ENCODE measurements around the gene APBB2. TPM values are rescaled to one million over a fixed set of nuclear protein-coding genes. Genes with fewer than 3 reads are reported as not detected.
"Not testable (repeated sequence)": the region's sequence is repeated elsewhere in the genome, so short reads cannot be mapped to it uniquely, and the experiment has no call there.

The APBB2 gene
- total RNA-seq, 2 experiments from 2014 or later: 1.5 to 1.7 TPM

DNA sequence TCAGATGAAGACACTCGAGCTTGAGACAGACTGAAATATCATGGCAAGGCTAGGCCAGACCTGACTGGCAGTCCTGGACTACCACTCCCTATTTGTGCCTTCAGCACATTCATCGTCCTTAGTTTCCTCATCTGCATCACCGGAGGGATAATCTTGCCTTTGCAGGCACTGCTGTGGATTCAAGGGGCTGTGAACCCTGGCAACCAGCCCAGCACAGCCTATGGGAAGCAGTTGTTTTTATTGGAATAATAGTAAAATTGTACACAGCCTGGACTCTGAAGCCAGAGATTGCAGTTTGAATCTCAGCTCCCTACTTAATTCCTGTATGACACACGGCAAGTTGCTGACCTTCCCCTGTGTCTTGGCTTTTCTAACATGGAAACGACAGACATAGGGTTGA, 303.6 kb downstream of the APBB2 start:
- Mint-ChIP-seq H3K4me1 (ENCODE audit: low read depth) (peaks cover 37% of the 10 kb centered on the region), H3K27ac (peak overlapping the region; percentile 13), H3K27me3 (peaks cover 3% of the 10 kb centered on the region), H3K36me3 (no peaks in the 10 kb centered on the region), H3K9me3 (peaks cover 5% of the 10 kb centered on the region), H3K4me3 (no peak overlapping the region)
- no peak for DNase-seq
- intact Hi-C loops (cut with micrococcal nuclease): no loop called here
- ChIA-PET POLR2A (interaction anchor here (1.4 kb wide), 1 partner anchor 14 kb away, joined by 4 read pairs; no protein-coding TSS in a partner anchor), CTCF (interaction anchor here (3.7 to 11.2 kb wide), 2 partner anchors 13 to 14 kb away, joined by 12 to 157 read pairs; no protein-coding TSS in a partner anchor)

DNA sequence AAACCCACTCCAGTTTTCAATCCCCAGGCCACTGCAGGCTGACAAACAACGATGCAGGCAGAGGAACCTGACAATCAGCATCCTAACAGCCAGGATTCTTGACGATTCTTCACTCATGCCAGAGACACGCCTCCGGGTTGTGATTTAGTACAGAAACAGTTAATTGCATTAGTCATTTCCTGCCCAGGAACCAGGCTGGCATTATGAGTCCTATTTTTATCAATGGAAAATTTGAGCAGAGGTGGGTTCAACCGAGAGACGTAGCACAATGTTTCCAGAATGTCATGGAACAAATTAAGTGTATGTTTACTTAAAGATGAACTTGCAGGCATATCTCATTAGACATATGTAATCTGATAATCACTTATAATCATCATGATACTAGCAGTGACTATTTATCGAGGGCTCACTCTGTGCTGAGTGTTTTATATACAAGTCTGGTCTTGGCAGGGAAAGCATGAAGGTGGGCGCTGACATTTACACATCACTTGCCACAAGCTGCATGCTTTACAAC, 304.9 kb downstream of the APBB2 start:
- DNase-seq: peak; percentile 72
- intact Hi-C loops (cut with micrococcal nuclease): loop anchor here (1.0 to 10.0 kb wide), 7 partner anchors 15 to 751 kb away; partner anchors contain the start of gene APBB2
- POLR2A ChIA-PET: interaction anchor here (1.4 kb wide), 1 partner anchor 15 kb away, joined by 4 read pairs; no protein-coding TSS in a partner anchor
- Mint-ChIP-seq H3K4me1 (ENCODE audit: low read depth) (peaks cover 24% of the 10 kb centered on the region), H3K9me3 (peaks cover 2% of the 10 kb centered on the region), H3K36me3 (no peaks in the 10 kb centered on the region), H3K4me3 (peak overlapping the region; percentile 8), H3K27ac (peak overlapping the region; percentile 83), H3K27me3 (peaks cover 1% of the 10 kb centered on the region)
- CTCF ChIA-PET: interaction anchor here (0.6 to 11.2 kb wide), 6 partner anchors 8 to 346 kb away, joined by 3 to 157 read pairs (median 8); no protein-coding TSS in a partner anchor

DNA sequence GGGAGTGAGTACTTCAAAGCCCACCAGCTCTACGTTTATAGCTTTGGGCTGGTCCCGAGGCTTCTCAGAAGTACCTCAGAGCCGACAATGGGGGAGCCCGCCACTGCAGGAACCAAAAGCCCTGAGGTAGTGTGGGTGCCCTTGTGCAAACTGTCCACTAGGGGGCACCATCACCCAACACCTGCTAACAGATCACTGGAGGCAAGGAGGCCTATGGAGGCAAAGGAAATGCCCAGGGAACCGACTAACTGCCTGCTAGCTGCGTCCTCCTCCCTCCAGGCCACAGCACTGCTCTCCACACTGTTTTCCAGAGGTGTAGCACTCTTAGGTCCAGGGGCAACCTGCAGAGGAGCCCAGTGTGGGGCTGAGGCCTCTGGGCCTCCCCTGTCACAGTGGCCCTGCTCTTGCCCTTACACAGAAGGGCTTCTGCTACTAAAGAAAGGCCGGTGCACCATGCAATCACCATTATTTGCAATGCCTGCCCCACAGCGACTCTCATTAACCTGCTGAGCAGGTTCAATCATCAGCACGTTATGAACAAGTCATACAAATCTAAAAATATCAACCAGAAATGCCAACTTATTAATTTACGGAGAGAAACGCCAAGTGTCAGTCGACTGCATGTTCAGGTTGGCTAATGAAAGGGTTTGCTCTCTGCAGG, 305.5 kb downstream of the APBB2 start:
- POLR2A ChIA-PET: no interaction called here
- intact Hi-C loops (cut with micrococcal nuclease): loop anchor here (1.0 to 10.0 kb wide), 8 partner anchors 8 to 752 kb away; partner anchors contain the start of gene APBB2
- Mint-ChIP-seq H3K9me3 (no peaks in the 10 kb centered on the region), H3K4me3 (no peak overlapping the region), H3K4me1 (ENCODE audit: low read depth) (peaks cover 23% of the 10 kb centered on the region), H3K36me3 (no peaks in the 10 kb centered on the region), H3K27me3 (no peaks in the 10 kb centered on the region), H3K27ac (peak overlapping the region; percentile 83)
- CTCF ChIA-PET: interaction anchor here (0.6 to 11.2 kb wide), 9 partner anchors 8 to 347 kb away, joined by 3 to 157 read pairs (median 4); no protein-coding TSS in a partner anchor
- DNase-seq: peak; percentile 86

DNA sequence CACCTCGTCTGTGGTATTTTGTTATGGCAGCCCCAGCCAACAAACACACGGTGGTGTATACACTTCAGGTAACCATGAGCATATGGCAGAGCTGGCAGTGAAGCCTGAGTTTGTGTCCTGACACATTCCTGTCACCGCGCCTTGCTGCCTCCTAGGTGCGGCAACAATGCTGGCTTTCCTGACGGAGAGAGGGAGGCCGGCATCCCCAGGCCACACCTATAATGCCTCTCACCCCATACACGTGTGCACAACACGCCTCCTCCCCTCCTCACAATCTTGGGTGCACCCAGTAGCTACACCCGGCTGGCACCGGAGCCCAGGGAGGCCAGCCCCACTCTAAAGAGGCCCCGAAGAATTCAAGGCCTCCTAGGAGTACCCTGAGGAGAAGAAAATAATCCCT, 306.0 kb downstream of the APBB2 start:
- Mint-ChIP-seq H3K36me3 (no peaks in the 10 kb centered on the region), H3K9me3 (no peaks in the 10 kb centered on the region), H3K4me3 (no peak overlapping the region), H3K27ac (no peak overlapping the region), H3K27me3 (no peaks in the 10 kb centered on the region), H3K4me1 (ENCODE audit: low read depth) (peaks cover 23% of the 10 kb centered on the region)
- POLR2A ChIA-PET: no interaction called here
- intact Hi-C loops (cut with micrococcal nuclease): loop anchor here (1.0 to 10.0 kb wide), 6 partner anchors 9 to 753 kb away; partner anchors contain the start of gene APBB2
- CTCF ChIA-PET: interaction anchor here (0.7 to 11.2 kb wide), 8 partner anchors 9 to 172 kb away, joined by 3 to 157 read pairs (median 4); no protein-coding TSS in a partner anchor
- DNase-seq: no peak

DNA sequence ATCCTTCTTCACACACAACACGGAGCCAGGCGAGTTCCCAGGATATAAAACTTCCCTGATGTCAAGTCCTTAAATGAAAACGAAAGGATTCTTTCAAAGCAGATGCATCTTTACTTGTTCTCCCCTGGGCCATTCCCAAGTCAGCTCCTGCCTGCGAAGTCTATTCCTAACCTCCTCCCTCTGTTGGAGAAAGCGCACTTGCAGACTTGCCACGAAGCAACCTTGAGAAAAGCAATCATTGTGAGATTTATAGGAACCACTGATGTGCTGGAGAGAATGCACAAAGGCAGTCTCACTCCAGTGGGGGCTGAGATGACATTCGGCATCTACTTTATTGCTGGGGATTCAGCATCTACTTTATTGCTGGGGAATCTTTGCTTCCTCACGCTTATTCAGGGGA, 308.9 kb downstream of the APBB2 start:
- POLR2A ChIA-PET: no interaction called here
- Mint-ChIP-seq H3K4me1 (ENCODE audit: low read depth) (peaks cover 20% of the 10 kb centered on the region), H3K36me3 (no peaks in the 10 kb centered on the region), H3K4me3 (no peak overlapping the region), H3K9me3 (no peaks in the 10 kb centered on the region), H3K27me3 (peaks cover 2% of the 10 kb centered on the region), H3K27ac (no peak overlapping the region)
- DNase-seq: no peak
- intact Hi-C loops (cut with micrococcal nuclease): loop anchor here (5.0 to 10.0 kb wide), 3 partner anchors 183 to 681 kb away; partner anchors contain the start of gene APBB2
- CTCF ChIA-PET: interaction anchor here (2.7 to 11.2 kb wide), 2 partner anchors 8 to 20 kb away, joined by 13 to 157 read pairs; no protein-coding TSS in a partner anchor

DNA sequence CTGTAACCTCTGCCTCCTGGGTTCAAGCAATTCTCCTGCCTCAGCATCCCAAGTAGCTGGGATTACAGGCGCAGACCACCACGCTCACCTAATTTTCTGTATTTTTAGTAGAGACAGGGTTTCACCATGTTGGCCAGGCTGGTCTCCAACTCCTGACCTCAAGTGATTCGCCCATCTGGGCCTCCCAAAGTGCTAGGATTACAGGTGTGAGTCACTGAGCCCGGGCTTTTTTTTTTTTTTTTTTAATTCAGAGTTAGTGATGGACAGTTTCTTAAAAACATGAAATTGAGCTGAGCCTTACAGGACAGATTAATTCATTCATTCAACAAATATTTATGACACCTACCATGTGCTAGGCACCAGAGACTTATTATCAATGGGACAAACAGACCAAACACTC, 313.8 kb downstream of the APBB2 start:
- intact Hi-C loops (cut with micrococcal nuclease): loop anchor here (10.0 kb wide), 1 partner anchor 676 kb away; no protein-coding TSS in a partner anchor
- H3K27me3 Mint-ChIP-seq; POLR2A ChIA-PET; H3K4me3 Mint-ChIP-seq; H3K9me3 Mint-ChIP-seq; H3K4me1 Mint-ChIP-seq (ENCODE audit: low read depth); DNase-seq; H3K36me3 Mint-ChIP-seq; H3K27ac Mint-ChIP-seq: not testable (repeated sequence)
- CTCF ChIA-PET: interaction anchor here (1.0 to 2.5 kb wide), 2 partner anchors 17 to 24 kb away, joined by 3 to 8 read pairs; no protein-coding TSS in a partner anchor

DNA sequence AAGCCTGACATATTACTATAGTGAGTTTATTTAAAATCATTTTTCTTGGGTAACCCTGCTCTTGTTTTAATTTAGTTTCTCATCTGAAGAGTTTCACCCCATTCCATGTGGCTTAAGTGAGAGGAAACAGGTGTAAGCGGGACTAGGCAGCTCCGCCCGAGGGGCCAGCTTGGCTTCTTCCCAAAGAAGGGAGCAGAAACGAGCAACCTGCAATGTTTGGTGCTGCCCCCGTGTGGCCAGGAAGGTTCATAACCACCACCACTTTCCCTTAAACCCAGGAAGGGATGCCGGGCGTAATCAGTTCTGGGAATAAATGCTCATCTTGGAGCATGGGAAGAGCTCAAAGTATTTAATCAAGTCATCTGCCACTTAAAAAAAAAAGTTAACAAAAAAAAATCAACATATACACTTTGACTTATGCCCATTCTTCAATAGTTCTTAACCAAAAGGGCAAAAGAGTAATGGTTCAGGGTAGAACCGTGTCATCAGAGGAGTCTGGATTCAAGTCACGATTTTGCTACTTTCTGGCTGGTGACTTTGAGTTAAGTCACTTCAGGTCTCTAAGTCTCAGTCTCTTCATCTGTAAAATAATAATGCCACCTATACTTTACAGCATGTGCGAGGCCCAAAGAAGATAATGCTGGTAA, 316.7 kb downstream of the APBB2 start:
- Mint-ChIP-seq H3K9me3 (no peaks in the 10 kb centered on the region), H3K4me3 (peak overlapping the region; percentile 52), H3K27me3 (peaks cover 2% of the 10 kb centered on the region), H3K4me1 (ENCODE audit: low read depth) (peaks cover 4% of the 10 kb centered on the region), H3K36me3 (no peaks in the 10 kb centered on the region), H3K27ac (no peak overlapping the region)
- intact Hi-C loops (cut with micrococcal nuclease): loop anchor here (1.0 to 5.0 kb wide), 3 partner anchors 57 to 160 kb away; no protein-coding TSS in a partner anchor
- CTCF ChIA-PET: interaction anchor here (0.6 to 5.7 kb wide), 33 partner anchors 9 to 572 kb away, joined by 3 to 51 read pairs (median 4); no protein-coding TSS in a partner anchor
- DNase-seq: peak; percentile 76
- POLR2A ChIA-PET: no interaction called here

DNA sequence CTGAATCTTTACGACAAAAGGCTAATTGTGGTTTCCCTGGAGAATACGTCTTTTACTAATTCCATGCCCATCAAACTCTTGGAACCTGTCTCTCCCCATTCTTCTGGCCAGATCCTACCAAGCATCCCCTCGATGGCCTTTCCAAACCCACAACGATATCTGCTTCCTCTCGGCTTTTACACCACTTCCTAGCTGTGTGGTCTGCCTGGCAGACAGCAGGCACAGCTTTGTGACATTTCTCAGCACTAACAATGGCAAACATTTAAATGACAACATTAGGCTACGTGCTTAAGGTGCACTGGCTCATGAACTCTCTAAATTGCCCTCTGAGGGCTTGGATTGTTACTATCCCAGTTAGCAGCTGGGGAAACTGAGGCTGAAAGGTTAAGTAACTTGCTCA, 323.6 kb downstream of the APBB2 start:
- intact Hi-C loops (cut with micrococcal nuclease): no loop called here
- ChIA-PET CTCF (no interaction called here), POLR2A (no interaction called here)
- H3K27ac Mint-ChIP-seq: no peak overlapping the region
- no peaks in the 10 kb centered on the region for H3K36me3 Mint-ChIP-seq
- H3K4me1 Mint-ChIP-seq (ENCODE audit: low read depth): peaks cover 4% of the 10 kb centered on the region
- no peak overlapping the region for H3K4me3 Mint-ChIP-seq
- DNase-seq: no peak
- peaks cover 3% of the 10 kb centered on the region for H3K27me3 Mint-ChIP-seq
- H3K9me3 Mint-ChIP-seq: no peaks in the 10 kb centered on the region

DNA sequence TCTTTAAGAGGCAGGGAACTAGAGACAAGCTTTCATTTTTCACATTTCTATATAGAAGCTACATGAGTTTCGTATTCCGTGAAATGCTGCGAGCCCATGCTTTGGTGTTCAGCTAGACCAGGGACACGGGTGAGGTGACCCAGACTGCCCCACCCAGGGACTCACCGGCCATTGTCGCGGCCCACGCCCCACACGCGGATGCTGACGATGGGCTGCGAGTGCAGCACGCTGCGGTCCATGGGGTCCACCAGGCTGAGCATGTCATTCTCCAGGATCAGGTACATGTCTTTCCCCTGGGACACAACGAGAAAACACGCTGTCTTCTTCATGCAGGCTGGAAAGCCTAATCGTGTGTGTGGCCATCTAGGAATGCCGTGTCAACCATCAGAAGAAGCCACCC, 324.1 kb downstream of the APBB2 start:
- Mint-ChIP-seq H3K27me3 (peaks cover 4% of the 10 kb centered on the region), H3K27ac (no peak overlapping the region), H3K4me1 (ENCODE audit: low read depth) (peaks cover 4% of the 10 kb centered on the region), H3K9me3 (no peaks in the 10 kb centered on the region), H3K4me3 (no peak overlapping the region), H3K36me3 (no peaks in the 10 kb centered on the region)
- no peak for DNase-seq
- POLR2A ChIA-PET: no interaction called here
- intact Hi-C loops (cut with micrococcal nuclease): no loop called here
- CTCF ChIA-PET: no interaction called here

DNA sequence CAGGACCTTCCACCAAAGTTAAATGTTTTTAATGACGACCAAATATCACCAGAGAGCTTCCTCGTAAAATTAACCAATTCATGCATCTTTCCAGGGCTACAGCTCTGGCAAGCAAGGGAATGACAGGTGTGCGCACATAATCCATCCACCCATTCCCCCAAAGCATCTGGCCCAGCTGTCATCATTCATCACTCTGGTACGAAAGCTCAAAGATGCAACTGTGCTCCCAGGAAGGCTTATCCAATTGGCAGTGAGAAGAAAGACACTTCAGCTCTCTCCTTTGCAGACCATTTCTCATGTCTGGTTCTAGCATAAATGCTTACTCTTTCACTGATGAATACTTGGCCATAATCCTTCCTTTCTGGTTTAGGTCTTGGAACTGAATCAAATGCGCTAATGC, 325.4 kb downstream of the APBB2 start:
- peaks cover 4% of the 10 kb centered on the region for H3K4me1 Mint-ChIP-seq (ENCODE audit: low read depth)
- no peak for DNase-seq
- H3K27me3 Mint-ChIP-seq: peaks cover 7% of the 10 kb centered on the region
- intact Hi-C loops (cut with micrococcal nuclease): no loop called here
- ChIA-PET POLR2A (no interaction called here), CTCF (interaction anchor here (1.1 to 2.1 kb wide), 4 partner anchors 9 to 36 kb away, joined by 3 to 27 read pairs (median 6); no protein-coding TSS in a partner anchor)
- H3K27ac Mint-ChIP-seq: no peak overlapping the region
- no peaks in the 10 kb centered on the region for H3K9me3 Mint-ChIP-seq
- H3K36me3 Mint-ChIP-seq: no peaks in the 10 kb centered on the region
- H3K4me3 Mint-ChIP-seq: no peak overlapping the region

DNA sequence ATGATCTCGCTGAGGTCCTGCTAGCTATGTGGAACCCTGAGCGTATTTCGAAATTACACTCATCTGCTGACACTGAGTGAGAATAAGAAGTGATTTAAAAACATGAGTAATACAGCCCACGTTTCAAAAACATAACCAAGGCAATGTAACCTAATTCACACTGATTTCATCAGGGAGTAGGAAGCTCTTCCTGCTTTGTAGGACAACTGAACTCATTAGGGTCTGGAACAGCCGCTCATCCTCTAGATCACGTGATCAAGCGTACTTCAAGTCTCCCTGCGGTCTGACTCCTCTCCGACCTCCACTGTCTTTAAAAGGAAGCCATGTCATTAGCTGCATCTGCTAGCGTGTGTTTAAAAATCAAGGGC, 326.6 kb downstream of the APBB2 start:
- no peaks in the 10 kb centered on the region for H3K36me3 Mint-ChIP-seq
- peak; percentile 28 for DNase-seq
- ChIA-PET CTCF (interaction anchor here (0.8 to 2.1 kb wide), 4 partner anchors 10 to 37 kb away, joined by 3 to 27 read pairs (median 5); no protein-coding TSS in a partner anchor), POLR2A (no interaction called here)
- H3K4me1 Mint-ChIP-seq (ENCODE audit: low read depth): peaks cover 4% of the 10 kb centered on the region
- H3K27ac Mint-ChIP-seq: no peak overlapping the region
- intact Hi-C loops (cut with micrococcal nuclease): no loop called here
- H3K9me3 Mint-ChIP-seq: no peaks in the 10 kb centered on the region
- peaks cover 13% of the 10 kb centered on the region for H3K27me3 Mint-ChIP-seq
- no peak overlapping the region for H3K4me3 Mint-ChIP-seq

All from activated CD4-positive, alpha-beta memory T cell treated with anti-CD3 and anti-CD28 coated beads for 36 hours (primary cell).